ENCODE results near the gene NEAT1. TPM values are rescaled to one million over a fixed set of nuclear protein-coding genes. Genes with fewer than 3 reads are reported as not detected.
A peak's percentile ranks its signal among the peaks of the same experiment; 100 is the strongest.

NEAT1 gene
- total RNA-seq, 2 donors from 2014 or later, result 110 to 1,326 TPM

GRCh38 chr11:65428578-65429067, 6.0 kb downstream of the NEAT1 start:
- no peaks in the 10 kb centered on the region for H3K4me1 ChIP-seq (replicated peaks)
- peak; percentile 69 for DNase-seq (ENCODE audit: low spot score)

DNA sequence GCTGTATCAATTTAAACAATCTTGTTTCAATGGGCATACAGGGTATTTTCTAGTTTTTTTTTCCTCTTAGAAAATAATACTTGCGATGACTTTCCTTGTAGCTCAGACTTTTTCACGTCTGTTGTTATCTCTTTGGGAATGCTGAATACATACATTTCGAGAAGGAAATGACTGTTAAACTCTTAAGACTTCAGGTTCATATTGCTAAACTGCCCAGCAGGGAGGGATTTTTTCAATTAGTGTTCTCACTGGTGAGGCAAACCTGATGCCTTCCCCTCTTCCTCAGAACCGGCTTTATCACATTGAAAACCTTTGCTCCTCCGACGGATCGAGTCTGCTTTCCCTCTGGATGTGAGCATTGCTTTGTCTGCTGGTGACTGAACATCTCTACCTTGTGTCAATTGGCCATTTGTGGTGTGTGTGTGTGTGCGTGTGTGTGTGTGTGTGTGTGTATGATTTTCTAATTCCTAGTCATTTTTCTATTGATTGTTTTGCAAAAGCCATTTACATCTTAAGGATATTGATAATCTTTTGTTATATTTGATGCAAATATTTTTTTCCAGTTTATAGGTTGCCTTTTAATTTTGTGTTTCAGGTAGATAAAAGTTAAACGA, 6.6 kb downstream of the NEAT1 start:
- intact Hi-C loops (cut with DNase I), result no loop called here
- WGBS, result 9% methylated on average over 9 of the region's 9 CpGs
- TF ChIP-seq CTCF (IDR thresholded peaks at IDR 0.05) (peak in 1 of 4 experiments; percentile 13), POLR2A (IDR thresholded peaks at IDR 0.05) (peak; percentile 19), POLR2AphosphoS5 (IDR thresholded peaks at IDR 0.05) (peak; percentile 73)
- peak overlapping the region; percentile 100 for H3K27ac ChIP-seq
- H3K27me3 ChIP-seq (replicated peaks; ENCODE audit: insufficient read depth), result no peaks in the 10 kb centered on the region
- DNase-seq (ENCODE audit: low spot score), result peak; percentile 51
- no peaks in the 10 kb centered on the region for H3K36me3 ChIP-seq
- H3K9me3 ChIP-seq, result no peaks in the 10 kb centered on the region
- H3K4me3 ChIP-seq, result peak overlapping the region in 1 of 2 donors; percentile 97
- no peaks in the 10 kb centered on the region for H3K4me1 ChIP-seq (replicated peaks)

More at GRCh38 chr11:65428578-65429067, 6.0 kb downstream of the NEAT1 start:
- H3K36me3 ChIP-seq, result no peaks in the 10 kb centered on the region
- TF ChIP-seq POLR2AphosphoS5 (IDR thresholded peaks at IDR 0.05) (peak; percentile 62), CTCF (IDR thresholded peaks at IDR 0.05) (no peak)
- H3K27me3 ChIP-seq (replicated peaks; ENCODE audit: insufficient read depth), result no peaks in the 10 kb centered on the region
- peak overlapping the region; percentile 100 for H3K27ac ChIP-seq
- H3K4me3 ChIP-seq, result peak overlapping the region in 1 of 2 donors; percentile 97
- WGBS, result 21% methylated on average over 5 of the region's 5 CpGs
- intact Hi-C loops (cut with DNase I), result no loop called here
- H3K9me3 ChIP-seq, result no peaks in the 10 kb centered on the region

GRCh38 chr11:65429724-65430405, 7.3 kb downstream of the NEAT1 start:
- WGBS, result 5% methylated on average over 9 of the region's 9 CpGs
- peak in 1 of 4 experiments; percentile 5 for TF ChIP-seq CTCF (IDR thresholded peaks at IDR 0.05)
- TF ChIP-seq POLR2AphosphoS5 (IDR thresholded peaks at IDR 0.05), result peak; percentile 61
- TF ChIP-seq POLR2A (IDR thresholded peaks at IDR 0.05), result peak; percentile 27
- Histone ChIP-seq H3K9me3 (no peaks in the 10 kb centered on the region), H3K36me3 (no peaks in the 10 kb centered on the region), H3K27ac (peak overlapping the region; percentile 100), H3K4me3 (peak overlapping the region in 1 of 2 donors; percentile 97), H3K27me3 (replicated peaks; ENCODE audit: insufficient read depth) (no peaks in the 10 kb centered on the region), H3K4me1 (replicated peaks) (no peaks in the 10 kb centered on the region)
- intact Hi-C loops (cut with DNase I), result loop anchor here (5.0 kb wide), 1 partner anchor 37 kb away; no protein-coding TSS in a partner anchor
- DNase-seq (ENCODE audit: low spot score), result peak; percentile 76

GRCh38 chr11:65430406-65431217, 8.0 kb downstream of the NEAT1 start:
- Histone ChIP-seq H3K36me3 (no peaks in the 10 kb centered on the region), H3K27ac (peak overlapping the region; percentile 100), H3K4me1 (replicated peaks) (no peaks in the 10 kb centered on the region), H3K4me3 (peak overlapping the region in 1 of 2 donors; percentile 97), H3K9me3 (no peaks in the 10 kb centered on the region), H3K27me3 (replicated peaks; ENCODE audit: insufficient read depth) (no peaks in the 10 kb centered on the region)
- intact Hi-C loops (cut with DNase I), result loop anchor here (5.0 kb wide), 1 partner anchor 37 kb away; no protein-coding TSS in a partner anchor
- peak; percentile 16 for DNase-seq (ENCODE audit: low spot score)
- 39% methylated on average over 6 of the region's 6 CpGs for WGBS
- TF ChIP-seq POLR2AphosphoS5 (IDR thresholded peaks at IDR 0.05) (no peak), POLR2A (IDR thresholded peaks at IDR 0.05) (no peak), CTCF (IDR thresholded peaks at IDR 0.05) (no peak)
